ENCODE data around the gene CCDC33.
A peak's percentile ranks its signal among the peaks of the same experiment; 100 is the strongest.

CCDC33 gene

DNA sequence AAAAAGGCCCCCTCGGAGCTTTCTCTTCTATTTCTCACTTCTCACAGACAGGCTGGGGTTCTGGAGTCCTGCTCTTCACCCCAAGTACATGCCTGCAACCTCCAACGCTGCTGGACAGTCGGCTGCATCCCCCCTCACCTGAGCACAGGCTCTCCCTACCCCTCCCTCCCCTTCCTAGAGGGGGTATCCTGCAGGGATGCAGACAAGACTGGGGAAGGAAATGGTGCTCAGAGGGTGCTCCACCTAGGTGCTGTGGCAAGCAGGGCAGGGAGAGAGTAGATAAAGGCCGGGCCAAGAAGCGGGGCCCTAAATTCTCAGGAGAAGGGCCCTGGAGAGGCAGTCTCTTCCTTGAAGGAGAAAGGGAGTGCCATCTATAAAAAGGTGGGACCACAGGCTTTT lies 26.6 kb upstream of the CCDC33 start:
- no peak for DNase-seq

GRCh38 chr15:74209997-74210671 lies 26.0 kb upstream of the CCDC33 start:
- DNase-seq, result peak; percentile 89

DNA sequence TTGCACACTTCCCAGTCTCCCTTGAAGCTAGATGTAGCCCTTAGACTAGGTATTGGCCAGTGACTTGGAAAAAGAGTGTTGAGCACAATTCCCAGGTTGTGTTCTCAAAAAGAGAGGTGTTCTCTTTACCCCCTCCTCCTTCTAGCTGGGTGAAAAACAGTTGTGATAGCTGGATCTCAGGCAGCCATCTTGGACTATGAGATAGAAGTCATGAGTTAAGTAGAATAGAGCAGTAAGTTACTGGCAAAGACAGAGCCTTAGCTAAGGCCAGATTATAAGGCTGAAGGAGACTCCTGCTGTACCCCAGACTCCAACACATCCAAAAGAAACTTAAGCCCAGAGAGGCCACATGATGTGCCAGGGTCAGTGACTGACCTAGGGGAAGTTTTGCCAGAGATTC lies 25.4 kb upstream of the CCDC33 start:
- DNase-seq, result no peak

DNA sequence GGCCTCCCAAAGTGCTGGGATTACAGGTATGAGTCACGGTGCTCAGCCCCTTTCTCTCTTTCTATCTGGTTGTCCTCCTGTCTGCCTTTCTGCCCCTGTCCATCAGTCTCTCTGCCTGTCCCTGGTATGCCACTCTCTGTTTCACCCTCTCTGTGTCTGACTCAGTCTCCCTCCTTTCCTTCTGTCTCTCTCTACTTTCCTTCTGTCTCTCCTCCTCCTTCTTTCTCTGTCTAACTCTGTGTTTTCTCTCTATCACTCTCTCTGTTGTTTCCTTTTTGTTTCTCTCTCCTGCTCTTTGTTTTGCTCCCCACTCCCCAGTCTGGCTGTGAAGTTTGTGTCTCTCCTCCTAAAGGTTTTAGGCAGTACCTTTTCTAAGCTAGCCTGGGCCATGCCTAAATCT lies 24.5 kb upstream of the CCDC33 start:
- no peak for DNase-seq

DNA sequence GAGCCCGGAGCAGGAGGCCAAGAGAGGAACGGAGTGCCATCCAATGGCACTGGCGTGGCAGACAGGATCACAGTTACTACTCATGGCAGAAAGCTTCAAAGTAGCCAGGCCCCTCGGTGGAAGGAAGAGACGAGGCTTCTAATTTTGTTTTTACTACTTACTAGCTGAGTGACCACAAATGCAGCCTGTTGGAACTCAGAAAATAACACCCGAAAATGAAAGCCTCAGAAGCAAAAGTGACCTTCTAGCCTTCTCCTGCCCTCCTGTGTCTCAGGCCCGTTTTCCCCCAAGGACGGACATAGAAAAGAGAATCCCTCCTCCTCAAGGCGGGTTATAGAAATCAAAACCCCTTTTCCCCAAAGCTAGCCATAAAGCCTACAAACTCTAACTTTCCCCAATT lies 23.6 kb upstream of the CCDC33 start:
- no peak for DNase-seq

GRCh38 chr15:74213858-74214284 lies 22.3 kb upstream of the CCDC33 start:
- DNase-seq, result no peak

DNA sequence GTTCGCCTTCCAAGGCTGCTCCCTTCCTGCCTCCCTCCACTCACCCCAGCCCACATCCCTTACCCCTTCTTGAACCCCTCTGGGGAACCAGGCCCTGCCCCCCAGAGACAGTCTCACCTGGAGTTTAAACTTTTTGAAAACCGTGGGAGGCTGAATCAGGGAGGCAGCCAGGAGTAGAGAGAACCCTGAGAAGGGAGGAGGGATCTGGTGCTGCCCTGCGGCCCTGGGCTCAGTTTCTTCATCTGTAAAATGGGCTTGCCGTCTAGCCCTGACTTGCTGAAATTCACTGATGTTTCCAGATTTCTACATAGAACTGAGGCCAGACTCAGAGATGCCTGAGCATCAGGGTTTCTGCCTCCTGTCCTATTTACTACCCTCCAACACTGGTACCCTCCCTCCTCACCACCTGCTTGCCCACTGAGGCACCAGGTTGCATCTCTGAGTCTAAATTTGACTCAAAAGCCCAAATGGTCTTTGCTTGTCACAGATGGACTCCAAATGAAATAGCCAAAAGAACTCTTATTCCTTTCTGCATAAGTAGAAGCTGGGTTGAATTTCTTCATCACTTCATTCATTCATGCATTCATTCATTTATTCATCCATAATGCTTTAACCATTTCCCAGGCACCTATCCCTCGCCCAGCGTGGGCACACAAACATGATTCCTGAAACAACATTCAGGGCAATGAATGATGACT lies 21.7 kb upstream of the CCDC33 start:
- DNase-seq, result no peak

DNA sequence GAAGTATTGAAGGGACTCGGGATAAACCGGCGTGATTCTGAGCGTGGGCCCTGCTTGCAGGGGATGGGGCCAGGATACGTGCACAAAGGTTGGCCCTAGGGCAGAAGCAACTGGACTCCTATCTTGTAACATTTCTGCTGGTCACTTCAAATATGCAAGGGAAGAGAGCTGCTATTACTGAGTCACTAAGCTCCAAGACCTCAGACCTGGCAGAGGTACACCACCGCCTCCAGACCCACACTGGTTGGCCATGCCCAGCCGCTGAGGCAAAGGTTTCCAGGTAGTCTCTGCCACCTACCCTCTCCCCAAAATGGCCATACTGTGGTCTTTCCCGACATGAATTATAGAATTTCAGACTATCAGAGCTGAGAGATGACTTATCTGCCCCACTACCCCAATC lies 20.2 kb upstream of the CCDC33 start:
- DNase-seq, result no peak

DNA sequence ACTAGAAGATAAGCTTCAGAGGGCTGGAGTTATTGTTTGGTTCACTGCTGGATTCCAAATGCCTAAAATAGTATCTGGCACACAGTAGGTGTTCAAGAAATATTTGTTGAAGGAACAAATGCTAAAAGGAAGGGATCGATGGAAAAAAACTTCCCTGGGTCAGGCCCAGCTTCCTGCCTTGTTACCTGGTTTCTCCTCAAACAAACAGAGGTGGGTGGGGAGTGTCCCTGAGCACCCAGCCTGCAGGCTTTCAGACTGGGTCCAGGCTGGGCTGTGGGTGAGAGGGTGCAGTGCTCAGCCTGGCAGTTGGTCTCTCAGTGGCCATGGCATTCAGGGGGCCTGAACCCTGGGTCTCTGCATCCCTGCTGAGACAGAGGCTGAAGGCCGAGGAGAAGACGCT lies 19.2 kb upstream of the CCDC33 start:
- DNase-seq, result no peak

DNA sequence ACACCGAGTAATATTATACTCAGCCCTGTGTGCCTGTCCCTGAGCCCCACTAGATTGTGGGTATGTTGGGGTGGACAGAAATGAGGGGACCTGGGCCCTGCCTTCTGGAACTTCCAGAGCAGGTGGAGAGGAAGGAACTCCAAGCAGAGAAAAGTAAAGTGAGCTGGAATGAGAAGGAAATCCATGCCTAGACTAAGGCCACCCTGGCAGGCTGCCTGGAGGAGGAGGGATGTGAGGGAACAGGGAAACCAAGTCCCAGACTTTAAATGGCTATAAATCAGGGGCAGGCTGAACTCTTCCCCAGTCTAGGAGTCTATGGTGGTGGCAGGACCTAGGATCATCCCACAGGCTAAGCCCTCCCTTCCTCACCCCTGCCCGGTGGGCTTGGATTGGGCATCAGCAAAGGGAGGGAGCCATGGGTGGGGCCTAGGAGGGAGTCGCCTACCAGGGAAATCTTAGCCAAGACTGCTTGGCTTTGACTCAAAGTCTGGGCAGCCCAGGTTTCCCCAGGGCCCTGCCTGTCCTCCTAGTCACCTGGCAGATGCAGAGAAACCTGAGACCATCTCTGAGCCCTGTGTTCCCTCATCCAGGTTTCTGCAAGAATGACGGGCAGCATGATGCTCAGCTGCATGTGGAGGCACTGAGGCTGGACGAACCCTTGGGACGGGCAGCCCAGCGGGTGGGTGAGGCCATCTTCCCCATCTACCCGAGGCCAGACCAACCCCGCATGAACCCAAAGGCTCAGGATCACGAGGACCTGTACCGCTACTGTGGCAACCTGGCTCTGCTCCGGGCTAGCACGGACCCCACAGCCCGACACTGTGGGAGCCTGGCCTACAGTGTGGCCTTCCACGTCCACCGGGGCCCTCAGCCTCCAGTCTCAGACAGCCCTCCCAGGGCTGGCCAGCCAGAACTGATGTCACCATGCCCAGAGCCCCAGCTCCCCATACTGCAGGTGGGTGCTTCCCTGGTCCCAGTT lies 17.9 kb upstream of the CCDC33 start:
- DNase-seq, result no peak

- DNase-seq, result no peak
These were observed 15.5 kb upstream of the CCDC33 start for GRCh38 chr15:74220475-74221248.

GRCh38 chr15:74221399-74222239 lies 14.5 kb upstream of the CCDC33 start:
- DNase-seq, result no peak

DNA sequence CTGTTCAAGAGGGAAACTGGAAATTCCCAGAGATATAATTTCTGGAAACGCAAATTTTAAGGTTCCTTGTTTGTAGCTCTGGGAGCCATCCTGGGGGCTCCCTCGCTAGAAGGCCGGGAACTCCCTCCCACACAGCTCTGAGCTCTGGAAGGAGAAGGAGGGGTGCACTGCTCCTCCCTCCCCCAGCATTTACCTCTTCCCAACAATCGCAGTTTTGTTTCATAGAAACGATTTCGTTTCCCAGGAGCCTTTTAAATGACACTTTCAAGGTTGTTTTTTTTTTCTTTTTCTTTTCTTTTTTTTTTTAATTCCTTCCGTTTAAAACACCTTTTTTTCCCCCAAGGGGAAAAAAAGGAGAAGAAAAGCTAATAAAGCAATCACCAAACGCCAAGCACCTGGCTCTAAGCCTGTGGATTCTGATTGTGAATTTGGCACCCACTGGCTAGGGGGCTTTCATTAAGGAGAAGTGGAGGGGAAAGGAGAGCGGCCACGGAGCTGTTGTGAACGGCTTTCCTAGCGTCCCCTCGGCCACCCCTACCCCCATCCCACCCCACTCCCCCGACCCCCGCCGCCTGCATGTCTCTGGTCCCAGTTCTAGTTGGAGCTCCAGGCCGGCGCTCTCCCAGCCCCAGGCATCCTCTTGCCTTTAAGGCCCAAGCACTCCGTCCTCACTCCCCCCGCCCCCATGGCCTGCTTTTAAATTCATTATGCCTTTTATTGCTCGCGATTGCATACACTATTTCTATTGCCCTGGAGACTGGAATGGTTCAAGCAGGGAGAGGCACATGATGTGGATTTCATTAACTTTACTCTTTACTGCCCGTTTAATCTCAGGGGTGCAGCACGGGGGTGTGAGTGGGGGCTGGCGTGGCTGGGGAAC lies 13.6 kb upstream of the CCDC33 start:
- peak; percentile 36 for DNase-seq

DNA sequence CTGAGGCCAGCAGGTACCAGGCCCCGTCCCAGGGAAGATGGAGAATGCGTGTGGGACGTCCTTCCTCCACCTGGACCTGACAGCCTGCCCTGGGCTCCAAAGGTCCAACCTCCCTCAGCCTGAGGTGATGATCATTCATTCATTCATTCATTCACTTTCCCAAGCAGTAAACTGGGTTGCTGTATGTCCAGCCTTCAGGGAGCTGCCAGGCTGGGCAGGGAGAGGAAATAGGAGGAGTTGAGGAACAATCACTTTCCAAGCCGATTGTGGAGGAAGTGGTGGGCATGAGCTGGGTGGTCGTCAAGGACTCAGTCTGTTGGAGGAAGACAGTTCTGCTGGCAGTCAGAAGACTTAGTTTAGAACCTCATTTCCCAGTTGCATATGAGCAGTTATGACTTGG lies 10.2 kb upstream of the CCDC33 start:
- no peak for DNase-seq

- peak; percentile 77 for DNase-seq
These were observed 9.2 kb upstream of the CCDC33 start for GRCh38 chr15:74226761-74227540.

DNA sequence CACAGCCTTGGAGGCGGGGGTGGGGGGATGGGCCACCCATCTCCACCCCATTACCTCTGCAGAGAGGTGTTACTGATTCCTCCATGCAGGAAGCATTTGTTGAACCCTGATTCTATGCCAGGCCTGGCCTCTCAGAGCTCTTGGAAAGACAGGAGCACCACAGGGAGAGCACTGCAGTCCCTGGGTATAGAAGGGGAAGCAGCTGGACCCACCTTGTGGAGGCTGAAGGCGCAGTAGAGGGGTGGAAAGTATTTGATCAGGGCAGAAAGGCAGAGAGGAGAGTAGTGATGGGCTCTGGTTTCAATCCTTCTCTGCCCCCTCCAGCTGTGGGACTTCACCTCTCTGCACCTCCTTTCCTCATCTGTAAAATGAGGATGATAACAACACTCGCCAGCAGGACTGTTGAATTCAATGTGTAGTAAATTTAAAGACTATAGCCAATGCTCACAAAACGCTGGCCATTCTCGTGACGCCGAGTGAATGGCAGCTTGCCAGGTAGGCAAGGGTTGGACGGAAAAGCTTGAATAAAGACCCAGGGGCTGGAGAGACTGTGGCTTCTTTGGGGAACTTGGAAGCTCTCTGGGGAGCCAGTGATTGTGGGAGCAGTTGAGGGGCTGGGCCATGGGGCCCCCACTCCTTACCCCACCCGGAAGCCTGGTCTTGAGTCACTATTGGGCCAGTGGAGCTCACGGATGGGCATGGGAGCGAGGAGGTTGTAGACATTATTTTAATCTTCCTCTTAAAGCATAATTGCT lies 8.0 kb upstream of the CCDC33 start:
- DNase-seq, result peak; percentile 57

GRCh38 chr15:74228723-74229081 lies 7.4 kb upstream of the CCDC33 start:
- peak; percentile 45 for DNase-seq

GRCh38 chr15:74229686-74230085 lies 6.4 kb upstream of the CCDC33 start:
- DNase-seq, result no peak

DNA sequence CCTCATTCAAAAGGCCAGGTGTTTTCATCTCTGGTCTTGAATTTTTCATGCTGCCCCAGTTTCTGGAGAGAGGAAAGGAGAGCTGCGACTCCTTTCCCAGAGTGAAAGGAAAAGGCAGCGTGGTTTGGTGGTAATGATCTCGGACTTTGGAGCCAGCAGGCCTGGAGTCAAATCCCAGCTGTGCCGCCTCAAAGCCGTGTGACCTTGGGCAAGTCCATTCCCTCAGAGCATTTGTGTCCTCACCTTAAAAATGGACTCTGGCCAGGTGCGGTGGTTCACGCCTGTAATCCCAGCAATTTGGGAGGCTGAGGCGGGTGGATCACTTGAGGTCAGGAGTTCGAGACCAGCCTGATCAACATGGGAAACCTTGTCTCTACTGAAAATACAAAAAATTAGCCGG lies 4.7 kb upstream of the CCDC33 start:
- DNase-seq, result no peak
